ENCODE data around the gene VPS26B.
"Not testable (repeated sequence)": the region's sequence is repeated elsewhere in the genome, so short reads cannot be mapped to it uniquely, and the experiment has no call there.

VPS26B gene

DNA sequence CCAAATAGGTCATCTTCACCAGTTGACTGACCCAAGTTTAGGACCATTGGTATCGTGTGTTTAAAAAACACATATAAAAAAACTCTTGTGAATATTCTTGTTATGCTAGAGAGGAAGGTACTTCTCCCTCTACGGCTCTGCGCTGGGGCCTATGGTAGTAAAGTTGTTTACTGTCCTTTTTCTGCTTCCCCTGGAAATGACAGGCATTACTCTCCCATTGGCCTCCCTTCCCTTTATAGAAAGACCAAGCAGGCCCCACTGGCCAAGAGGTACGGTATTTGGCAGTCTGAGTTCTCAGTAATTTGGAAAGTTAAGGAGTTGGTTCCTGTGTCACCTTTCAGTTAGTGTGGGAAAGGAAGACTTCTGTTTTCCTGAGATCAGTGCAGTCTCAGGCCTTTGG, 22.2 kb downstream of the VPS26B start:
- H3K4me1 ChIP-seq (ENCODE audit: control insufficient read depth, insufficient read depth, low read length, unreplicated experiment): no peaks in the 10 kb centered on the region
- H2AFZ ChIP-seq (ENCODE audit: low read length, unreplicated experiment): no peak overlapping the region
- H3K27me3 ChIP-seq (ENCODE audit: insufficient read depth, low read length): no peaks in the 10 kb centered on the region
- no peak overlapping the region for H3K4me3 ChIP-seq (ENCODE audit: low read depth, low read length)
- no peaks in the 10 kb centered on the region for H3K79me2 ChIP-seq (ENCODE audit: control insufficient read depth, insufficient read depth, low read length, unreplicated experiment)
- H3K36me3 ChIP-seq (ENCODE audit: insufficient read depth, low read length): peaks cover 13% of the 10 kb centered on the region
- no peak overlapping the region for H3K27ac ChIP-seq (ENCODE audit: low read depth, low read length)

DNA sequence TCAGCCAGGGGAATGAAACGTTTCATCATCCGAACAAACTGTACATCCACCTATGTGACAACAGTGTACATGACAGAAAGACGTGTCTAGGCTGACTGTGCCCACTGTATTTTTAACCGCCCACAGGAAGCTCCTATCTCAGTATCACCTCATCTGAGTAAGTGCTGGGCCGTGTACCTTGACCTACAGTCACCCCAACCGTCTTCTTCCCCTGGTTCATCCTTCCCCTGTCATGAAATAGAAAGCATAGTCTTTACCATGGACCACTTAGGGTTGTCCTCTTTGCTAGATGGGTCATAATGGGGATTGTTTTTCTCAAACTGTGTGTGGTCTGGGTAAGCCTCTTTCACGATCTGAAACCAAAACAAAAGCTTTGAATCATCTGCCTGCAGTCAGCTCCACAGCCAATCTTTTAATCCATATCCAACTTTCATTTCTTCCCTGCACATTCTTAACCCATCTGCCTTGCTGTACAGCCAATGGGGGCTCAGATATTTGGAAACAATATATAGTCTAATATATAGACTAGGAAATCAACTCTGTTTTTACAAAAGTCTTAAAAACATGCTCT, 24.5 kb downstream of the VPS26B start:
- H3K27me3 ChIP-seq (ENCODE audit: insufficient read depth, low read length): no peaks in the 10 kb centered on the region
- H3K27ac ChIP-seq (ENCODE audit: low read depth, low read length): no peak overlapping the region
- no peak overlapping the region for H3K4me3 ChIP-seq (ENCODE audit: low read depth, low read length)
- no peak overlapping the region for H2AFZ ChIP-seq (ENCODE audit: low read length, unreplicated experiment)
- H3K36me3 ChIP-seq (ENCODE audit: insufficient read depth, low read length): peaks cover 13% of the 10 kb centered on the region
- peaks cover 8% of the 10 kb centered on the region for H3K4me1 ChIP-seq (ENCODE audit: control insufficient read depth, insufficient read depth, low read length, unreplicated experiment)
- H3K79me2 ChIP-seq (ENCODE audit: control insufficient read depth, insufficient read depth, low read length, unreplicated experiment): peaks cover 8% of the 10 kb centered on the region

DNA sequence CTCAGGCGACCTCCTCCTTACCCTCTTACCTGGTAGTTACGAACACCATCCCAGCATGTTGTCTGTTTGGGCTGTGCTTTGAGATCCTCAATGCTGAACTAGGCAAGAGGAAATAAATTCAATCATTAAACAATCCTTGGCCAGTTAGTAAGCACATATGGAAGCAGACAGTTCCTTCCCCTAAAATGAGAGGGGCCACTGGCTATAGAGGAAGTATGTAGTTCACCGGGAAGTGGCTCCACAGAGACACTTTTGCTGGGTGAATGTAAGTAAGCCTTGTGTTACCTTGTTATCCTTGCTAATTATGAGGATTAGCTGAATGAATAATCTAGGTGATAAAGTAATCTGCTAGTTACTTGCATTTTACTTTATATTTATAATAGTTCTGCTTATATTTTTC, 25.8 kb downstream of the VPS26B start:
- no peak overlapping the region for H3K4me3 ChIP-seq (ENCODE audit: low read depth, low read length)
- no peak overlapping the region for H2AFZ ChIP-seq (ENCODE audit: low read length, unreplicated experiment)
- no peaks in the 10 kb centered on the region for H3K27me3 ChIP-seq (ENCODE audit: insufficient read depth, low read length)
- peaks cover 17% of the 10 kb centered on the region for H3K79me2 ChIP-seq (ENCODE audit: control insufficient read depth, insufficient read depth, low read length, unreplicated experiment)
- no peak overlapping the region for H3K27ac ChIP-seq (ENCODE audit: low read depth, low read length)
- peaks cover 13% of the 10 kb centered on the region for H3K4me1 ChIP-seq (ENCODE audit: control insufficient read depth, insufficient read depth, low read length, unreplicated experiment)
- peaks cover 13% of the 10 kb centered on the region for H3K36me3 ChIP-seq (ENCODE audit: insufficient read depth, low read length)

DNA sequence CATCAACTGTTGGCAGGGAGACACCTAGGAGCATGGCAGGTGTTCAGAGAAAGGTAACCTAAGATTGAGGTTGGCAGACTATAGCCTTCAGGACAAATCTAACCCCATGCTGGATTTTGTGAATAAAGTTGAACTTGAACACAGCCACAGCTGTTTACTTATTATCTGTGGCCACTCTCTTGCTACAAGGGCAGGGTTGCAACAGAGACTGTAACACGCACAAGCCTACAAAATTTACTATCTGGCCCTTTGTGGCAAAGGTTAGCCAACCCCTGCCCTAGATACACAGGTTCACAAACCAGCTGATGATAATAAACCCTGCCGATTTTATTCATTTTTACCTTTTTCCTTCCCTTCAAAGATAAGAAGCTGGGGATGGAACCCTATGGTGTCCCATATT, 26.2 kb downstream of the VPS26B start:
- no peak overlapping the region for H3K27ac ChIP-seq (ENCODE audit: low read depth, low read length)
- H3K36me3 ChIP-seq (ENCODE audit: insufficient read depth, low read length): peaks cover 13% of the 10 kb centered on the region
- peaks cover 13% of the 10 kb centered on the region for H3K4me1 ChIP-seq (ENCODE audit: control insufficient read depth, insufficient read depth, low read length, unreplicated experiment)
- no peaks in the 10 kb centered on the region for H3K27me3 ChIP-seq (ENCODE audit: insufficient read depth, low read length)
- no peak overlapping the region for H2AFZ ChIP-seq (ENCODE audit: low read length, unreplicated experiment)
- no peak overlapping the region for H3K4me3 ChIP-seq (ENCODE audit: low read depth, low read length)
- peaks cover 17% of the 10 kb centered on the region for H3K79me2 ChIP-seq (ENCODE audit: control insufficient read depth, insufficient read depth, low read length, unreplicated experiment)

DNA sequence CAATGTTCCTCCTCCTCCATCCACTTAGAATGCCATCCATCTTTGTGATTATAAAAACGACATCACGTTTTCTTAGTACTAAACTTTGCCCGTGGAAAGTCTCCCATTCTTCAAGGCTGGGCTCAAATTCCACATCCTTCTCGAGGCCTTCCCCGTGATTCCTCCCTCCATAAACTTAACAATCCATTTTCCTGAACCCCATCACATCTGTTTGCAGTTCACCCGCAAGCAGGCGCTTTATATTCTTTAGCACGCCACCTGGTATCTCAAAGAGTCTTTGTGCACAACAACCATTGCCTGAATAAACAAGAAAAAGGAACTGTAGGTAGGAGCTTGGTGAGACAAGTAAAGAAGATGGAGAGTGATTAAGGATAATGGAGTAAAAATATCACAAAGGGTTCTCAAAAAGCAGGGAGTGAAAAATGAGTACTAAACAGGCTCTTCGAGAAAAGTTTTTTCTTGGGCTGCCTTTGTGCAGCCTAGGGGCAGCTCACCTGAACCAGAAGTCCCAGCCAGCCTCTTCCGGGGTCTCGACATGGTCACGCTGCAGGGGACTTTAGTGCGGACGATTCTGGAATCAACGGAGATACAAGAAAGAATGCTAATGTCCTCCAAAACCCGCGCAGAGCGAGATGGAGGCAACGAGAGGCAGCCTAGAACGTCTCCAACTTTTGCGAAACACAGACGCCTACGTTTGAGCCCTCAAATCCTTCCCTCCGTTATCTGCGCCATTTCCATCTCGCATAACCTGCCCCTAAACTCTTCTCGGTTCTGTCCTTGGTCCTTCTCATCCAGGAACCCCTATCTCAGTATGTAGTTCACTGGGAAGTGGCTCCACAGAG, 28.1 kb downstream of the VPS26B start:
- Histone ChIP-seq H3K27me3 (ENCODE audit: insufficient read depth, low read length) (no peaks in the 10 kb centered on the region), H3K27ac (ENCODE audit: low read depth, low read length) (no peak overlapping the region), H3K36me3 (ENCODE audit: insufficient read depth, low read length) (peaks cover 13% of the 10 kb centered on the region), H3K4me3 (ENCODE audit: low read depth, low read length) (peak overlapping the region; percentile 82), H2AFZ (ENCODE audit: low read length, unreplicated experiment) (peak overlapping the region; percentile 89), H3K79me2 (ENCODE audit: control insufficient read depth, insufficient read depth, low read length, unreplicated experiment) (peaks cover 17% of the 10 kb centered on the region), H3K4me1 (ENCODE audit: control insufficient read depth, insufficient read depth, low read length, unreplicated experiment) (peaks cover 13% of the 10 kb centered on the region)

DNA sequence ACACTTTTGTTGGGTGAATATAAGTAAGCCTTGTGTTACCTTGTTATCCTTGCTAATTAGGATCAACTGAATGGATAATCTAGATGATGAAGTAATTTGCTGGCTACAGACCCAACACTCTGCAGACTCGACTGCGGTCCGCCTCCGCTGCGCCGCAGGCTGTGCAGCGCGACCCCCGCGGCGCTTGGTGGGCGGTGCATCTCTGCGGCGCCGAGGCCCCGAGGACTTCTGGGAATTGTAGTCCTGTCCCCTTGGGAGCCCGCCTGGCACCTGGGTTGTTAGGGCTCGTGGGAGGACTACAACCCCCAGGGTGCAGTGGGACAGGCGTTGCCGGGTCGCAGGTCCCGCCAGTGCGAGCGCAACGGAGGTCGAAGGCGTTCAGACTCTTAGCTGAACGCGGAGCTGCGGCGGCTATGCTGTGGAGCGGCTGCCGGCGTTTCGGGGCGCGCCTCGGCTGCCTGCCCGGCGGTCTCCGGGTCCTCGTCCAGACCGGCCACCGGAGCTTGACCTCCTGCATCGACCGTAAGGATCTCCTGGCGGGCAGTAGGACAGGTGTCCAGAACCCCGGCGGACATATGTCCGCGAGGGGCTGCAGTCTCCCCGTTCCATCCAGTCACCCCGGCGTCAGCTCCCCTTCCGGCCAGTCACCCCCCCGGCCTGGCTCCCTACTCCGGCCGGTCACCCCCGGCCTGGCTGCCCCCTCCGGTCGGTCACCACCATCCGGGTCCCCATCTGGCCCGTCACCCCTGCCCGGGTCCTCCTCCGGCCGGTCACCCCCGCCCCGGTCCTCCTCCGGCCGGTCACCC, 28.9 kb downstream of the VPS26B start, which contains the start of the genes ACAD8 and THYN1:
Gene ACAD8 (plus strand): TSS at position 381 of the 806 bp plus-strand sequence. CDS start 33 bp downstream, at position 414.
Gene THYN1 (minus strand): TSS at position 165 of the 806 bp plus-strand sequence. CDS start 470 bp downstream, outside the sequence.
- H3K27ac ChIP-seq (ENCODE audit: low read depth, low read length): no peak within 1 kb of the TSS
- H3K4me3 ChIP-seq (ENCODE audit: low read depth, low read length): peak within 1 kb of the TSS; percentile 82
- peaks cover 17% of the 10 kb centered on the region for H3K79me2 ChIP-seq (ENCODE audit: control insufficient read depth, insufficient read depth, low read length, unreplicated experiment)
- peak within 1 kb of the TSS; percentile 89 for H2AFZ ChIP-seq (ENCODE audit: low read length, unreplicated experiment)
- peaks cover 13% of the 10 kb centered on the region for H3K4me1 ChIP-seq (ENCODE audit: control insufficient read depth, insufficient read depth, low read length, unreplicated experiment)
- no peaks in the 10 kb centered on the region for H3K27me3 ChIP-seq (ENCODE audit: insufficient read depth, low read length)
- H3K36me3 ChIP-seq (ENCODE audit: insufficient read depth, low read length): peaks cover 9% of the 10 kb centered on the region; the same call in 1 of the 2 replicates

DNA sequence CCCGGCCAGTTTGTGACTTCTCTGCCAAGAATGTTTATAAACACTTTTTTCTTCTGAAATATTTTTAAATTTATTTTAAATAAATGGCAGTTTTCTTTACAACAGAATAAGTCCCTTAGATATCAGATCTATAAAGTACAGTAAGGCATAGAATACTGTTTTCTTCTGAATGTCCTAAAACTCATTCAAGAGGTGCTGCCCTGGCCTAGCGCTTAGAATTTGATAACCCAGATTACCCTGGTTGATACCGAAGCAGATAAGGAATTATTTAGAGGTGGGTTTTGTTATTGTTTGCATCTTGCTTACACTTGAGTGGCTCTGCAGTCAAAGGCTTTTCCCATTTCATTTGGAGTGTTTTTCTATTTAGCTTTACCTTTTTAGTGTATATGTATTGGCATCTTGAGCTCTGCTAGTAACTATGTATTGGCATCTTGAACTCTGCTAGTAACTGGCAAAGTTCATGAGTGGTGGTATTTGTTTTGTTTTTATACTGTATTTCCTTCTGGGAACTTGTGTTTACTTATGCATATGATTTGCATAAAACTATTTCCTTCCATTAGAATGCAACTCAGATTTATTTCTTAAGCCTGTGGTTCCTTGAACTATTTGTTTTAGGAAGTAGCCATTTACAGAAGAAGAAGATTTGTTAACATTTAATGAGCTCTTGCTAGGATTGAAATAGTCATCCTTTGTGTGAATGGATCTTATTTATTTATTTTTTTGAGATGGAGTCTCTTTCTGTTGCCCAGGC, 30.1 kb downstream of the VPS26B start:
- Histone ChIP-seq H3K36me3 (ENCODE audit: insufficient read depth, low read length) (peaks cover 7% of the 10 kb centered on the region; the same call in 1 of the 2 replicates), H3K4me3 (ENCODE audit: low read depth, low read length) (peak overlapping the region; percentile 82), H3K4me1 (ENCODE audit: control insufficient read depth, insufficient read depth, low read length, unreplicated experiment) (peaks cover 13% of the 10 kb centered on the region), H3K27me3 (ENCODE audit: insufficient read depth, low read length) (no peaks in the 10 kb centered on the region), H3K27ac (ENCODE audit: low read depth, low read length) (no peak overlapping the region), H2AFZ (ENCODE audit: low read length, unreplicated experiment) (no peak overlapping the region), H3K79me2 (ENCODE audit: control insufficient read depth, insufficient read depth, low read length, unreplicated experiment) (peaks cover 17% of the 10 kb centered on the region)

DNA sequence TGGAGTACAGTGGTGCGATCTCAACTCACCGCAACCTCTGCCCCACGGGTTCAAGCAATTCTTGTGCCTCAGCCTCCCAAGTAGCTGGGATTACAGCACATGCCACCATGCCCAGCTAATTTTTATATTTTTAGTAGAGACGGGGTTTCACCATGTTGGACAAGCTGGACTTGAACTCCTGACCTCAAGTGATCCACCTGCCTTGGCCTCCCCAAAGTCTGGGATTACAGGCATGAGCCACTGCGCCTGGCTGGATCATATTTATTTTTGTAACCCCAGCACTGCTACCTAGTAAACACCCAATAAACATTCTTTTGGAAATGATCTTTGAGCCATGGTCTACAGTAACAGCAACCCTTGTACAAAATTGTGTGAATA, 30.7 kb downstream of the VPS26B start:
- H3K27me3 ChIP-seq (ENCODE audit: insufficient read depth, low read length): not testable (repeated sequence)
- peaks cover 13% of the 10 kb centered on the region for H3K4me1 ChIP-seq (ENCODE audit: control insufficient read depth, insufficient read depth, low read length, unreplicated experiment)

DNA sequence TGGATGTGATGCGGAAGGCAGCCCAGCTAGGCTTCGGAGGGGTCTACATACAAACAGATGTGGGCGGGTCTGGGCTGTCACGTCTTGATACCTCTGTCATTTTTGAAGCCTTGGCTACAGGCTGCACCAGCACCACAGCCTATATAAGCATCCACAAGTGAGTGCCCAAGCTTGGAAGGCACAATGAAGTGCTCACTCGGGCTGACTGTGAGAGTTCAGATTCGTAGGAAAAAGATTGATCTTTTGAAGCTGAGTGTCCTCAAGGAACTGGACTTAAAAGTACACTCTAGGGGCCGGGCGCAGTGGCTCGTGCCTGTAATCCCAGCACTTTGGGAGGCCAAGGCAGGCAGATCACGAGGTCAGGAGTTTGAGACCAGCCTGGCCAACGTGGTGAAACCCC, 32.6 kb downstream of the VPS26B start:
- Histone ChIP-seq H3K79me2 (ENCODE audit: control insufficient read depth, insufficient read depth, low read length, unreplicated experiment) (peaks cover 16% of the 10 kb centered on the region), H2AFZ (ENCODE audit: low read length, unreplicated experiment) (no peak overlapping the region), H3K36me3 (ENCODE audit: insufficient read depth, low read length) (0 out of 2 replicates have a peak, but pooled peaks cover 4% of the 10 kb centered on the region), H3K4me1 (ENCODE audit: control insufficient read depth, insufficient read depth, low read length, unreplicated experiment) (peaks cover 9% of the 10 kb centered on the region), H3K27ac (ENCODE audit: low read depth, low read length) (no peak overlapping the region), H3K27me3 (ENCODE audit: insufficient read depth, low read length) (no peaks in the 10 kb centered on the region), H3K4me3 (ENCODE audit: low read depth, low read length) (no peak overlapping the region)

More for the DNA sequence above, 30.7 kb downstream of the VPS26B start:
- H3K4me3 ChIP-seq (ENCODE audit: low read depth, low read length); H3K36me3 ChIP-seq (ENCODE audit: insufficient read depth, low read length); H2AFZ ChIP-seq (ENCODE audit: low read length, unreplicated experiment); H3K27ac ChIP-seq (ENCODE audit: low read depth, low read length): not testable (repeated sequence)
- peaks cover 17% of the 10 kb centered on the region for H3K79me2 ChIP-seq (ENCODE audit: control insufficient read depth, insufficient read depth, low read length, unreplicated experiment)

DNA sequence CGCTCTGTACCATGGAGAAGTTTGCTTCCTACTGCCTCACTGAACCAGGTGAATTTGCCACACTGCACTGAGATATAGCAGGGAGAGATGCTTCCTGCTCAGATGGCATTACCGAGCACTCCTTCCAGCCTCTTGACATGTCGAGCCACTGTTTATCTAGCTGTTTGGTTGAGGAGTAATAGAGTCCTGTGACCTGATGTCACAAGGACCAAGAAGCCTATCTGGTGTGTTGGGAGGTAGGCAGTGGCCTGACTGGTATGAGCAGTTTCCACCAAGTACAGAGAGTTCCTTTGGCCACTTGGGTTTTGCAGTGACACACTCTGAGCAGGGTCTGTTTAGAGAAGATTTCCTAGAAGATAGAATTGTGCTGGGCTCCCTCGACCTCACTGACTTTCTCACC, 34.1 kb downstream of the VPS26B start:
- H3K4me3 ChIP-seq (ENCODE audit: low read depth, low read length): no peak overlapping the region
- H2AFZ ChIP-seq (ENCODE audit: low read length, unreplicated experiment): no peak overlapping the region
- H3K4me1 ChIP-seq (ENCODE audit: control insufficient read depth, insufficient read depth, low read length, unreplicated experiment): peaks cover 5% of the 10 kb centered on the region
- H3K27ac ChIP-seq (ENCODE audit: low read depth, low read length): no peak overlapping the region
- no peaks in the 10 kb centered on the region for H3K27me3 ChIP-seq (ENCODE audit: insufficient read depth, low read length)
- 0 out of 2 replicates have a peak, but pooled peaks cover 4% of the 10 kb centered on the region for H3K36me3 ChIP-seq (ENCODE audit: insufficient read depth, low read length)
- H3K79me2 ChIP-seq (ENCODE audit: control insufficient read depth, insufficient read depth, low read length, unreplicated experiment): peaks cover 13% of the 10 kb centered on the region

All from ACC112 (cell line).